ENCODE measurements around the gene UQCRC1. TPM values are rescaled to one million over a fixed set of nuclear protein-coding genes. Genes with fewer than 3 reads are reported as not detected.

The UQCRC1 gene
- total and polyA plus RNA-seq, 2 of the 8 experiments (the other 6 are each of a cell fraction or from before 2014, with no cell fraction given) = 310 to 720 TPM

- Histone ChIP-seq H2AK5ac (ENCODE audit: low read depth, low read length) (no peak overlapping the region), H2AFZ (ENCODE audit: low read length) (no peak overlapping the region), H3K27me3 (replicated peaks in 1 of 4; ENCODE audit: control insufficient read depth in 3 of 4, extremely low read depth in 1 of 4, insufficient read depth in 3 of 4, low read length in 3 of 4) (no peaks in the 10 kb centered on the region; a peak in 1 of 7 replicates), H3K4me1 (replicated peaks in 1 of 4; ENCODE audit: control insufficient read depth in 3 of 4, insufficient read depth in 4 of 4, low read length in 3 of 4) (no peaks in the 10 kb centered on the region), H2BK20ac (ENCODE audit: low read length) (no peak overlapping the region), H4K5ac (ENCODE audit: insufficient read length, low read depth, low read length) (no peak overlapping the region), H2BK15ac (ENCODE audit: low read length) (no peak overlapping the region), H3K23me2 (ENCODE audit: low read depth, low read length) (peaks cover 2% of the 10 kb centered on the region; the same call in 1 of the 2 replicates), H4K20me1 (replicated peaks in 1 of 2; ENCODE audit: control insufficient read depth in 1 of 2, insufficient read depth in 2 of 2, low read length in 2 of 2) (peaks cover 0 to 4% of the 10 kb centered on the region in 2 experiments), H3K4ac (replicated peaks; ENCODE audit: insufficient read length, low read depth, low read length) (no peak overlapping the region), H4K8ac (ENCODE audit: extremely low read depth, insufficient read depth, low read length) (no peak overlapping the region), H3K79me2 (ENCODE audit: control insufficient read depth in 1 of 2, insufficient read depth in 2 of 2, low read length in 2 of 2) (no peaks in the 10 kb centered on the region), H2BK12ac (ENCODE audit: low read depth, low read length) (no peak overlapping the region), H3K79me1 (ENCODE audit: low read depth, low read length) (no peaks in the 10 kb centered on the region), H3K23ac (ENCODE audit: insufficient read length) (no peak overlapping the region), H4K91ac (replicated peaks; ENCODE audit: insufficient read length, low read length) (no peak overlapping the region), H3K36me3 (ENCODE audit: control insufficient read depth in 2 of 4, insufficient read depth in 4 of 4, low read length in 3 of 4) (no peaks in the 10 kb centered on the region; a peak in 1 of 8 replicates), H3K4me3 (ENCODE audit: extremely low read depth in 1 of 4, insufficient read depth in 2 of 4, low read depth in 3 of 4, low read length in 4 of 4) (no peak overlapping the region), H2BK120ac (replicated peaks; ENCODE audit: low read depth, low read length) (no peak overlapping the region), H3K4me2 (ENCODE audit: insufficient read depth in 1 of 2, low read depth in 2 of 2, low read length in 2 of 2) (no peak overlapping the region), H3K56ac (replicated peaks; ENCODE audit: insufficient read length, low read depth, low read length) (no peak overlapping the region), H3K18ac (ENCODE audit: extremely low read depth, low read length) (no peak overlapping the region), H3K14ac (ENCODE audit: insufficient read length) (no peak overlapping the region), H3K9ac (replicated peaks in 1 of 4; ENCODE audit: extremely low read depth in 1 of 4, low read depth in 3 of 4, low read length in 3 of 4) (no peak overlapping the region), H2BK5ac (ENCODE audit: low read depth, low read length) (no peak overlapping the region), H3K27ac (ENCODE audit: low read depth, low read length) (no peak overlapping the region), H3K9me3 (ENCODE audit: insufficient read depth in 2 of 2, low read depth in 1 of 2, low read length in 1 of 2) (no peaks in the 10 kb centered on the region)
- TF ChIP-seq, protein P1, sequence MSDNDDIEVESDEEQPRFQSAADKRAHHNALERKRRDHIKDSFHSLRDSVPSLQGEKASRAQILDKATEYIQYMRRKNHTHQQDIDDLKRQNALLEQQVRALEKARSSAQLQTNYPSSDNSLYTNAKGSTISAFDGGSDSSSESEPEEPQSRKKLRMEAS (IDR thresholded peaks at IDR 0.05) = no peak
- TF ChIP-seq TEAD4 (IDR thresholded peaks at IDR 0.05; ENCODE audit: low read depth, low read length) (no peak), EZH2 (IDR thresholded peaks at IDR 0.05; ENCODE audit: low read depth, low read length, severe bottlenecking) (no peak)
- no peak for FAIRE-seq
- no peak for DNase-seq (ENCODE audit: low read depth in 1 of 2, low spot score in 2 of 2)
- POLR2A ChIA-PET (ENCODE audit: partially characterized antibody) = interaction anchor here (0.7 to 1.2 kb wide), 2 partner anchors 10 to 35 kb away, joined by 3 read pairs; no protein-coding TSS in a partner anchor
- WGBS, 2 experiments (ENCODE audit: extremely low coverage in 1 of 2, insufficient coverage in 1 of 2, insufficient read length in 1 of 2, insufficient replicate concordance in 2 of 2, low coverage in 1 of 2, low lambda C conversion rate in 2 of 2, missing lambda C conversion rate in 1 of 2) = 92% methylated on average over 12 of the region's 12 CpGs; no CpG with 5 or more reads in 1 of the 2 experiments
- CTCF ChIA-PET (ENCODE audit: partially characterized antibody) = interaction anchor here (3.3 kb wide), 1 partner anchor 13 kb away, joined by 14 read pairs; no protein-coding TSS in a partner anchor
These were observed 37.5 kb downstream of the UQCRC1 start for GRCh38 chr3:48571938-48572337.

All from H1 (cell line).